ENCODE measurements around the gene TSTD2.

DNA sequence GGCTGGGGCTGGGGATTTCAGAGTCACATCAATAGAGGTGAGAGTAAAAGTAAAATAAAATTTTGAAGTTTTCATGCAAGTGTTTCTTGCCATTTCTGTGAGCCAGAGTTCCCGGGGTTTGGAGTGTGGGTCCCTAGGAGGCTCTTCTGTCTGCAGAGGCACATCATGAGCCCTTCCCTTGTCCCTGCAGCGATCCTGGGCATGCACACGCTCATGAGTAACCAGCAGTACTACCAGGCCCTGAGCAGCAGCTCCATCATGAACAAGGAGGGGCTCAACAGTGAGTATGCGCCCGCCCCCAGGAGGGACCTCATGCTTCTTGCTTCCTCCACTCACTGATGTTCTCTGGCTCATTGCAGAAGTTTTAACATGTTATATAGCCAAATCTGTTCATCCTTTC lies 70.6 kb downstream of the TSTD2 start:
- no peak for TF ChIP-seq EP300 (conservative IDR thresholded peaks at IDR 0.05; ENCODE audit: poor library complexity, severe bottlenecking)
- TF ChIP-seq, protein P1, sequence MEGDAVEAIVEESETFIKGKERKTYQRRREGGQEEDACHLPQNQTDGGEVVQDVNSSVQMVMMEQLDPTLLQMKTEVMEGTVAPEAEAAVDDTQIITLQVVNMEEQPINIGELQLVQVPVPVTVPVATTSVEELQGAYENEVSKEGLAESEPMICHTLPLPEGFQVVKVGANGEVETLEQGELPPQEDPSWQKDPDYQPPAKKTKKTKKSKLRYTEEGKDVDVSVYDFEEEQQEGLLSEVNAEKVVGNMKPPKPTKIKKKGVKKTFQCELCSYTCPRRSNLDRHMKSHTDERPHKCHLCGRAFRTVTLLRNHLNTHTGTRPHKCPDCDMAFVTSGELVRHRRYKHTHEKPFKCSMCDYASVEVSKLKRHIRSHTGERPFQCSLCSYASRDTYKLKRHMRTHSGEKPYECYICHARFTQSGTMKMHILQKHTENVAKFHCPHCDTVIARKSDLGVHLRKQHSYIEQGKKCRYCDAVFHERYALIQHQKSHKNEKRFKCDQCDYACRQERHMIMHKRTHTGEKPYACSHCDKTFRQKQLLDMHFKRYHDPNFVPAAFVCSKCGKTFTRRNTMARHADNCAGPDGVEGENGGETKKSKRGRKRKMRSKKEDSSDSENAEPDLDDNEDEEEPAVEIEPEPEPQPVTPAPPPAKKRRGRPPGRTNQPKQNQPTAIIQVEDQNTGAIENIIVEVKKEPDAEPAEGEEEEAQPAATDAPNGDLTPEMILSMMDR (IDR thresholded peaks at IDR 0.05; ENCODE audit: poor library complexity, severe bottlenecking), result no peak
- no peak for TF ChIP-seq POLR2AphosphoS5 (IDR thresholded peaks at IDR 0.05)
- TF ChIP-seq EZH2 (IDR thresholded peaks at IDR 0.05; ENCODE audit: borderline replicate concordance, insufficient read depth, low read length, poor library complexity, severe bottlenecking), result no peak
- TF ChIP-seq, protein P2, sequence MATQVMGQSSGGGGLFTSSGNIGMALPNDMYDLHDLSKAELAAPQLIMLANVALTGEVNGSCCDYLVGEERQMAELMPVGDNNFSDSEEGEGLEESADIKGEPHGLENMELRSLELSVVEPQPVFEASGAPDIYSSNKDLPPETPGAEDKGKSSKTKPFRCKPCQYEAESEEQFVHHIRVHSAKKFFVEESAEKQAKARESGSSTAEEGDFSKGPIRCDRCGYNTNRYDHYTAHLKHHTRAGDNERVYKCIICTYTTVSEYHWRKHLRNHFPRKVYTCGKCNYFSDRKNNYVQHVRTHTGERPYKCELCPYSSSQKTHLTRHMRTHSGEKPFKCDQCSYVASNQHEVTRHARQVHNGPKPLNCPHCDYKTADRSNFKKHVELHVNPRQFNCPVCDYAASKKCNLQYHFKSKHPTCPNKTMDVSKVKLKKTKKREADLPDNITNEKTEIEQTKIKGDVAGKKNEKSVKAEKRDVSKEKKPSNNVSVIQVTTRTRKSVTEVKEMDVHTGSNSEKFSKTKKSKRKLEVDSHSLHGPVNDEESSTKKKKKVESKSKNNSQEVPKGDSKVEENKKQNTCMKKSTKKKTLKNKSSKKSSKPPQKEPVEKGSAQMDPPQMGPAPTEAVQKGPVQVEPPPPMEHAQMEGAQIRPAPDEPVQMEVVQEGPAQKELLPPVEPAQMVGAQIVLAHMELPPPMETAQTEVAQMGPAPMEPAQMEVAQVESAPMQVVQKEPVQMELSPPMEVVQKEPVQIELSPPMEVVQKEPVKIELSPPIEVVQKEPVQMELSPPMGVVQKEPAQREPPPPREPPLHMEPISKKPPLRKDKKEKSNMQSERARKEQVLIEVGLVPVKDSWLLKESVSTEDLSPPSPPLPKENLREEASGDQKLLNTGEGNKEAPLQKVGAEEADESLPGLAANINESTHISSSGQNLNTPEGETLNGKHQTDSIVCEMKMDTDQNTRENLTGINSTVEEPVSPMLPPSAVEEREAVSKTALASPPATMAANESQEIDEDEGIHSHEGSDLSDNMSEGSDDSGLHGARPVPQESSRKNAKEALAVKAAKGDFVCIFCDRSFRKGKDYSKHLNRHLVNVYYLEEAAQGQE (IDR thresholded peaks at IDR 0.05; ENCODE audit: borderline replicate concordance), result no peak

All from neural cell (in vitro differentiated cells).